Gastrocnemius medialis (tissue), 4 donors: ENCODE measurements around the gene USH2A.

ENCODE experiments used
- POLR2A ChIP-seq, 2 donors: fragments of 450-650 bp; IDR thresholded peaks; one replicate each; pipeline ENCODE4 v1.6.1; 2017; ENCODE audit warnings: antibody characterized with exemption in 2 of 2, mild to moderate bottlenecking in 2 of 2, moderate library complexity in 2 of 2
- TF ChIP-seq, protein P1 (sequence below), 5 experiments: fragments of 450-650 bp in 3 of 5; fragments of 200-600 bp in 2 of 5; sonication (generic) in 2 of 5; IDR thresholded peaks in 4 of 5; conservative IDR thresholded peaks in 1 of 5; 1 replicate in 4 of 5; 2 replicates in 1 of 5; pipeline ENCODE4 v1.5.1; 2016 to 2019; ENCODE audit warnings: antibody characterized with exemption in 5 of 5, mild to moderate bottlenecking in 3 of 5, moderate library complexity in 3 of 5

DNA sequence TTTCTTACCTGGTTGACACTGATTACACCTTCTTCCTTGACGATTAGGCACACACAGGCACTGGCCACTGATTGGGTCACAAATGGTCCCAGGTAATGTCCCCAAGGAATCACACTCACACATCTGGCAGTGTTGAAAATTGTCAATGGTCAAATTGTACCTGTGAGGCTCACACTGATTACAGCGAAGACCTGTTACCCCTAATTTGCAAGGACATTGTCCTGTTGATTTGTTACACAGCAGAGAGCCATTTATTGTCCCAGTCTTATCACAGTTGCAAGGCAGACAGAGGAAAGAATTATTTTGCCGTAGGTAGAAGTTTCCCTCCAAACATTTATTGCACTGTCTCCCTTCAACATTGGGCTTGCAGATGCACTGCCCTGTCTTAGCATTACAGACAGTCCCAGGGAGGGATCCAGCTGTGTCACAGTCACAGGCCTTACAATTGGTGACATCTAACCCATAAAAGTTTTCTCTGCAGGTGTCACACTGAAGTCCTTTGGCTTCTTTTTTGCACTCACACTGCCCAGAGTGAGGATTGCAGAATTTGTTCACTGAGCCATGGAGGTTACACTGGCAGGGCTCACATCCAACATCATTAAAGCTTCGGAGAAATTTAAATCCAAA is 176.6 kb downstream of the USH2A start:
- TF ChIP-seq, protein P1, sequence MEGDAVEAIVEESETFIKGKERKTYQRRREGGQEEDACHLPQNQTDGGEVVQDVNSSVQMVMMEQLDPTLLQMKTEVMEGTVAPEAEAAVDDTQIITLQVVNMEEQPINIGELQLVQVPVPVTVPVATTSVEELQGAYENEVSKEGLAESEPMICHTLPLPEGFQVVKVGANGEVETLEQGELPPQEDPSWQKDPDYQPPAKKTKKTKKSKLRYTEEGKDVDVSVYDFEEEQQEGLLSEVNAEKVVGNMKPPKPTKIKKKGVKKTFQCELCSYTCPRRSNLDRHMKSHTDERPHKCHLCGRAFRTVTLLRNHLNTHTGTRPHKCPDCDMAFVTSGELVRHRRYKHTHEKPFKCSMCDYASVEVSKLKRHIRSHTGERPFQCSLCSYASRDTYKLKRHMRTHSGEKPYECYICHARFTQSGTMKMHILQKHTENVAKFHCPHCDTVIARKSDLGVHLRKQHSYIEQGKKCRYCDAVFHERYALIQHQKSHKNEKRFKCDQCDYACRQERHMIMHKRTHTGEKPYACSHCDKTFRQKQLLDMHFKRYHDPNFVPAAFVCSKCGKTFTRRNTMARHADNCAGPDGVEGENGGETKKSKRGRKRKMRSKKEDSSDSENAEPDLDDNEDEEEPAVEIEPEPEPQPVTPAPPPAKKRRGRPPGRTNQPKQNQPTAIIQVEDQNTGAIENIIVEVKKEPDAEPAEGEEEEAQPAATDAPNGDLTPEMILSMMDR (IDR thresholded peaks at IDR 0.05 in 4 of 5, conservative IDR thresholded peaks at IDR 0.05 in 1 of 5): no peak
- no peak for TF ChIP-seq POLR2A (IDR thresholded peaks at IDR 0.05)
